GM12892 (cell line): Measurements from ENCODE around the gene AKIP1.

Experiments used
- POLR2A ChIP-seq: IDR thresholded peaks from 2 replicates; pipeline ENCODE4 v1.6.1; 2011; ENCODE audit warnings: low read depth, low read length, control low read depth
- POLR2AphosphoS5 ChIP-seq: IDR thresholded peaks from 2 replicates; pipeline ENCODE4 v1.6.1; 2011; ENCODE audit warnings: low read depth, low read length, control low read depth
- TAF1 ChIP-seq: IDR thresholded peaks from 2 replicates; pipeline ENCODE4 v1.6.1; 2011; ENCODE audit warnings: low read depth, mild to moderate bottlenecking, control low read depth, low read length, borderline replicate concordance

- TF ChIP-seq POLR2A (no peak), POLR2AphosphoS5 (no peak), TAF1 (no peak)
Measured at GRCh38 chr11:8867931-8868631, 42.9 kb upstream of the AKIP1 start.
